ENCODE measurements around the gene MED13L. TPM values are rescaled to one million over a fixed set of nuclear protein-coding genes. Genes with fewer than 3 reads are reported as not detected.

Gene MED13L
- total and polyA plus RNA-seq, 2 donors (not counting 3 experiments of a cell fraction or from before 2014, with no cell fraction given) = 27.4 to 93.6 TPM

GRCh38 chr12:116087962-116088361 is 189.5 kb downstream of the MED13L start:
- Histone ChIP-seq H3K27ac (ENCODE audit: insufficient read depth, low read depth, low read length) (no peak overlapping the region), H4K20me1 (replicated peaks; ENCODE audit: control insufficient read depth, extremely low read depth, insufficient read depth, low read length) (peaks cover 2% of the 10 kb centered on the region), H2AFZ (ENCODE audit: low read depth, low read length) (no peak overlapping the region), H3K27me3 (ENCODE audit: control insufficient read depth in 2 of 2, insufficient read depth in 2 of 2, low read length in 2 of 2) (no peaks in the 10 kb centered on the region), H3K4me2 (ENCODE audit: insufficient read depth, low read length) (no peak overlapping the region), H3K9me3 (replicated peaks; ENCODE audit: control insufficient read depth, insufficient read depth, low read length) (no peaks in the 10 kb centered on the region), H3K9me1 (replicated peaks; ENCODE audit: control insufficient read depth, extremely low read depth, insufficient read depth, low read length) (no peaks in the 10 kb centered on the region), H3K4me1 (ENCODE audit: control insufficient read depth, extremely low read depth, insufficient read depth, low read length) (peaks cover 5% of the 10 kb centered on the region), H3K4me3 (replicated peaks in 1 of 3; ENCODE audit: insufficient read depth in 1 of 3, low read depth in 1 of 3, low read length in 3 of 3) (no peak overlapping the region), H3K36me3 (ENCODE audit: control insufficient read depth in 2 of 2, extremely low read depth in 1 of 2, insufficient read depth in 2 of 2, low read length in 2 of 2) (no peaks in the 10 kb centered on the region), H3K9ac (replicated peaks; ENCODE audit: extremely low read depth, insufficient read depth, low read length) (no peak overlapping the region), H3K79me2 (ENCODE audit: control insufficient read depth, insufficient read depth, low read length) (peaks cover 22% of the 10 kb centered on the region)
- TF ChIP-seq JUN (IDR thresholded peaks at IDR 0.05; ENCODE audit: borderline replicate concordance, insufficient read depth, insufficient read length, low read depth) (no peak), EZH2 (IDR thresholded peaks at IDR 0.05; ENCODE audit: borderline replicate concordance, low read depth, low read length, severe bottlenecking) (no peak), GATA2 (IDR thresholded peaks at IDR 0.05; ENCODE audit: insufficient read depth, insufficient read length, low read depth, low read length) (no peak), POLR2AphosphoS5 (IDR thresholded peaks at IDR 0.05; ENCODE audit: insufficient read depth, low read depth, low read length) (no peak), POLR2A (IDR thresholded peaks at IDR 0.05; ENCODE audit: low read depth, low read length) (no peak), FOS (IDR thresholded peaks at IDR 0.05; ENCODE audit: borderline replicate concordance, insufficient read depth, low read length) (no peak), CTCF (IDR thresholded peaks at IDR 0.05; ENCODE audit: extremely low read depth in 1 of 2, insufficient read depth in 1 of 2, low read depth in 1 of 2, low read length in 2 of 2) (no peak), MYC (IDR thresholded peaks at IDR 0.05; ENCODE audit: low read depth, low read length) (no peak)
- TF ChIP-seq, protein P1, sequence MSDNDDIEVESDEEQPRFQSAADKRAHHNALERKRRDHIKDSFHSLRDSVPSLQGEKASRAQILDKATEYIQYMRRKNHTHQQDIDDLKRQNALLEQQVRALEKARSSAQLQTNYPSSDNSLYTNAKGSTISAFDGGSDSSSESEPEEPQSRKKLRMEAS (IDR thresholded peaks at IDR 0.05; ENCODE audit: insufficient read depth, insufficient read length) = no peak
- POLR2A ChIA-PET = no interaction called here
- dilution Hi-C loops (cut with MboI; ENCODE audit: extremely low pct_ligation_motif_present, low sequenced_read_pairs) = no loop called here
- intact Hi-C loops (cut with micrococcal nuclease) = no loop called here
- no peak for FAIRE-seq
- CTCF ChIA-PET = interaction anchor here (1.2 kb wide), 1 partner anchor 166 kb away, joined by 3 read pairs; no protein-coding TSS in a partner anchor
- BruUV-seq (replicated peaks) = no TSS peak
- DNase-seq (ENCODE audit: low read depth, low spot score) = no peak
